ENCODE data around the gene ZNF780A.

Gene ZNF780A

GRCh38 chr19:40134866-40135265, 44.1 kb upstream of the ZNF780A start:
- H3K4me3 ChIP-seq (ENCODE audit: low read depth, low read length) = no peak overlapping the region
- 0 out of 3 replicates have a peak, but pooled peaks cover 0 to 4% of the 10 kb centered on the region in 2 experiments for H3K36me3 ChIP-seq (ENCODE audit: control insufficient read depth in 2 of 2, insufficient read depth in 1 of 2, low read length in 2 of 2)
- no peaks in the 10 kb centered on the region for H3K4me1 ChIP-seq (ENCODE audit: control insufficient read depth, insufficient read depth, low read length)
- TF ChIP-seq ZNF416 (tag by site-specific recombination; IDR thresholded peaks at IDR 0.05) (no peak), ZBTB20 (tag by site-specific recombination; IDR thresholded peaks at IDR 0.05) (no peak), KLF8 (tag by site-specific recombination; IDR thresholded peaks at IDR 0.05) (no peak), ZNF121 (tag by site-specific recombination; IDR thresholded peaks at IDR 0.05) (no peak), PRDM2 (tag by site-specific recombination; IDR thresholded peaks at IDR 0.05; ENCODE audit: borderline replicate concordance) (no peak), REST (tag by site-specific recombination; IDR thresholded peaks at IDR 0.05) (no peak), ZNF548 (tag by site-specific recombination; IDR thresholded peaks at IDR 0.05) (no peak), ZNF585B (tag by site-specific recombination; IDR thresholded peaks at IDR 0.05) (no peak), TRIM28 (IDR thresholded peaks at IDR 0.05; ENCODE audit: borderline replicate concordance, low read length) (no peak), ZBTB48 (tag by site-specific recombination; IDR thresholded peaks at IDR 0.05) (no peak)
- ChIA-PET CTCF (interaction anchor here (0.6 to 1.5 kb wide), 7 partner anchors 9 to 892 kb away, joined by 3 to 6 read pairs (median 4); partner anchors contain the start of gene PSMC4), POLR2A (no interaction called here)
- H3K27ac ChIP-seq (ENCODE audit: extremely low read depth, low read depth, low read length) = no peak overlapping the region
- H3K9me3 ChIP-seq (ENCODE audit: control insufficient read depth, insufficient read depth, low read depth, low read length) = peaks cover 16% of the 10 kb centered on the region

DNA sequence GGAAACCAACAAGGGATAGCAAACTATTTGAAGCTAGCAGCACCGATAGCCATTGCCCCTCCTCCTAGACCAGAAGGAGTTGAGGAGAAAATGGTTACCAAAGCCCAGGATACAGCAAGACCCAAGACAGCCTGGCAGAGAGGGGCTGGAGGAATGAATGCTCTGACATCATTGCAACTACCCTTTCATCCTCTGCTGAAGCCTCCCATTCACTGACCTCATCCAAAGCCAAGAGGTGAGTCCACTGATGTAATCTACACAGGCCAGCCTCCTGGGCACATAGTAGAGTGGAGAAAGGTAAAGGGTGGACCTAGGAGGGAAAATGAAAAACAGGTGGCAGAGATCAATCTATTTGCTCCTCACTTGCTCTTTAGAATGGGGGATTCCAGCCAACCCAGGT, 42.7 kb upstream of the ZNF780A start:
- CTCF ChIA-PET = interaction anchor here (0.5 to 1.0 kb wide), 2 partner anchors 32 to 196 kb away, joined by 3 read pairs; no protein-coding TSS in a partner anchor
- POLR2A ChIA-PET = no interaction called here

More for the DNA sequence above, 42.7 kb upstream of the ZNF780A start:
- Histone ChIP-seq H3K9me3 (ENCODE audit: control insufficient read depth, insufficient read depth, low read depth, low read length) (peaks cover 12% of the 10 kb centered on the region), H3K27ac (ENCODE audit: extremely low read depth, low read depth, low read length) (no peak overlapping the region), H3K4me1 (ENCODE audit: control insufficient read depth, insufficient read depth, low read length) (no peaks in the 10 kb centered on the region), H3K4me3 (ENCODE audit: low read depth, low read length) (no peak overlapping the region), H3K36me3 (ENCODE audit: control insufficient read depth in 2 of 2, insufficient read depth in 1 of 2, low read length in 2 of 2) (0 out of 3 replicates have a peak, but pooled peaks cover 0 to 4% of the 10 kb centered on the region in 2 experiments)
- no peak for TF ChIP-seq ZIC2 (tag by site-specific recombination; IDR thresholded peaks at IDR 0.05)
- peak; percentile 58 for TF ChIP-seq ZBTB21 (tag by site-specific recombination; IDR thresholded peaks at IDR 0.05)
- TF ChIP-seq, protein P1, sequence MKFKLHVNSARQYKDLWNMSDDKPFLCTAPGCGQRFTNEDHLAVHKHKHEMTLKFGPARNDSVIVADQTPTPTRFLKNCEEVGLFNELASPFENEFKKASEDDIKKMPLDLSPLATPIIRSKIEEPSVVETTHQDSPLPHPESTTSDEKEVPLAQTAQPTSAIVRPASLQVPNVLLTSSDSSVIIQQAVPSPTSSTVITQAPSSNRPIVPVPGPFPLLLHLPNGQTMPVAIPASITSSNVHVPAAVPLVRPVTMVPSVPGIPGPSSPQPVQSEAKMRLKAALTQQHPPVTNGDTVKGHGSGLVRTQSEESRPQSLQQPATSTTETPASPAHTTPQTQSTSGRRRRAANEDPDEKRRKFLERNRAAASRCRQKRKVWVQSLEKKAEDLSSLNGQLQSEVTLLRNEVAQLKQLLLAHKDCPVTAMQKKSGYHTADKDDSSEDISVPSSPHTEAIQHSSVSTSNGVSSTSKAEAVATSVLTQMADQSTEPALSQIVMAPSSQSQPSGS (tag by site-specific recombination; IDR thresholded peaks at IDR 0.05; ENCODE audit: low read depth) = 0 out of 2 replicates have a peak, but pooled peaks have one; percentile 52
- no peak for TF ChIP-seq ZNF513 (tag by site-specific recombination; IDR thresholded peaks at IDR 0.05)

All from HEK293 (cell line).